PFSK-1 (cell line): ENCODE data around the gene STX3.

ENCODE experiments used
- FOXP2 ChIP-seq: optimal IDR thresholded peaks from 2 replicates; pipeline ENCODE3; 2011; ENCODE audit warnings: borderline replicate concordance, control low read depth, inconsistent platforms; ENCODE audit not compliant: insufficient read depth; ENCODE audit errors: extremely low read length, extremely low read depth
- POLR2AphosphoS5 ChIP-seq: IDR thresholded peaks from 2 replicates; pipeline ENCODE4 v1.6.1; 2012; ENCODE audit warnings: low read depth, mild to moderate bottlenecking, control low read depth, low read length, moderate library complexity
- SIN3A ChIP-seq: IDR thresholded peaks from 2 replicates; pipeline ENCODE4 v1.6.1; 2012; ENCODE audit warnings: mild to moderate bottlenecking, low read length, moderate library complexity, borderline replicate concordance; ENCODE audit not compliant: insufficient read depth
- TAF1 ChIP-seq: IDR thresholded peaks from 2 replicates; pipeline ENCODE4 v1.6.1; 2012; ENCODE audit warnings: low read length, control low read depth, borderline replicate concordance; ENCODE audit not compliant: insufficient read depth
- TF ChIP-seq, protein P1 (sequence below), 2 experiments: IDR thresholded peaks; 2 replicates each; pipeline versions ENCODE4 v1.6.1 to v1.8.0; 2011 to 2012; ENCODE audit warnings: low read depth in 2 of 2, low read length in 2 of 2, control low read depth in 1 of 2, inconsistent platforms in 1 of 2, mild to moderate bottlenecking in 1 of 2, moderate library complexity in 1 of 2; ENCODE audit not compliant: insufficient read depth in 1 of 2

The STX3 gene

GRCh38 chr11:59842316-59842715 is 87.1 kb downstream of the STX3 start:
- TF ChIP-seq TAF1 (no peak), FOXP2 (no peak), SIN3A (no peak), POLR2AphosphoS5 (no peak)
- TF ChIP-seq, protein P1, sequence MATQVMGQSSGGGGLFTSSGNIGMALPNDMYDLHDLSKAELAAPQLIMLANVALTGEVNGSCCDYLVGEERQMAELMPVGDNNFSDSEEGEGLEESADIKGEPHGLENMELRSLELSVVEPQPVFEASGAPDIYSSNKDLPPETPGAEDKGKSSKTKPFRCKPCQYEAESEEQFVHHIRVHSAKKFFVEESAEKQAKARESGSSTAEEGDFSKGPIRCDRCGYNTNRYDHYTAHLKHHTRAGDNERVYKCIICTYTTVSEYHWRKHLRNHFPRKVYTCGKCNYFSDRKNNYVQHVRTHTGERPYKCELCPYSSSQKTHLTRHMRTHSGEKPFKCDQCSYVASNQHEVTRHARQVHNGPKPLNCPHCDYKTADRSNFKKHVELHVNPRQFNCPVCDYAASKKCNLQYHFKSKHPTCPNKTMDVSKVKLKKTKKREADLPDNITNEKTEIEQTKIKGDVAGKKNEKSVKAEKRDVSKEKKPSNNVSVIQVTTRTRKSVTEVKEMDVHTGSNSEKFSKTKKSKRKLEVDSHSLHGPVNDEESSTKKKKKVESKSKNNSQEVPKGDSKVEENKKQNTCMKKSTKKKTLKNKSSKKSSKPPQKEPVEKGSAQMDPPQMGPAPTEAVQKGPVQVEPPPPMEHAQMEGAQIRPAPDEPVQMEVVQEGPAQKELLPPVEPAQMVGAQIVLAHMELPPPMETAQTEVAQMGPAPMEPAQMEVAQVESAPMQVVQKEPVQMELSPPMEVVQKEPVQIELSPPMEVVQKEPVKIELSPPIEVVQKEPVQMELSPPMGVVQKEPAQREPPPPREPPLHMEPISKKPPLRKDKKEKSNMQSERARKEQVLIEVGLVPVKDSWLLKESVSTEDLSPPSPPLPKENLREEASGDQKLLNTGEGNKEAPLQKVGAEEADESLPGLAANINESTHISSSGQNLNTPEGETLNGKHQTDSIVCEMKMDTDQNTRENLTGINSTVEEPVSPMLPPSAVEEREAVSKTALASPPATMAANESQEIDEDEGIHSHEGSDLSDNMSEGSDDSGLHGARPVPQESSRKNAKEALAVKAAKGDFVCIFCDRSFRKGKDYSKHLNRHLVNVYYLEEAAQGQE (IDR thresholded peaks at IDR 0.05; ENCODE audit: insufficient read depth in 1 of 2, low read depth in 2 of 2, low read length in 2 of 2): no peak

GRCh38 chr11:59845399-59845798 is 90.2 kb downstream of the STX3 start, which contains the start of gene CBLIF:
Gene CBLIF, minus strand, starts transcription at chr11:59845499. Its CDS starts 46 bp downstream, at chr11:59845453.
- TF ChIP-seq SIN3A (no peak), FOXP2 (no peak), POLR2AphosphoS5 (no peak), TAF1 (no peak)
- TF ChIP-seq, protein P1 (IDR thresholded peaks at IDR 0.05; ENCODE audit: insufficient read depth in 1 of 2, low read depth in 2 of 2, low read length in 2 of 2): no peak

DNA sequence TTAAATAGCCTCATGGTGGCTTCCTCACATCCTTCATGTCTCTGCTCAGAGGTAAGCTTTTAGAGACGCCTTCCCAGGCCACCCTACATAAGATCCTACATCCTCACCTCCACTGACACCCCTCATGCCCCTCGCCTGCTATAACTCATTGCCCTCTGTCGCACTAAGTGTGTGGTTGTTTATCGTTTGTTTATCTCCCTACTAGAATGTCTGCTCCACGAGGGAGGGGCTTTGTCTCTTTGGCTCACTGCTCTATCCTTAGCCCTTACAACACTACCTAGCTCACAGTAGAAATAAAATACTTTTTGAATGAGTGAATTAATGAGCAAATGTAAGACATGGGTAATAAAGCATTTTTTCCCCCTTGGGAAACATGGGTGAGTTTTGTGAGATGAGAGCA is 91.4 kb downstream of the STX3 start:
- TF ChIP-seq POLR2AphosphoS5: no peak
- TF ChIP-seq, protein P1 (IDR thresholded peaks at IDR 0.05; ENCODE audit: insufficient read depth in 1 of 2, low read depth in 2 of 2, low read length in 2 of 2): no peak
- no peak for TF ChIP-seq TAF1
- TF ChIP-seq SIN3A: no peak
- no peak for TF ChIP-seq FOXP2

DNA sequence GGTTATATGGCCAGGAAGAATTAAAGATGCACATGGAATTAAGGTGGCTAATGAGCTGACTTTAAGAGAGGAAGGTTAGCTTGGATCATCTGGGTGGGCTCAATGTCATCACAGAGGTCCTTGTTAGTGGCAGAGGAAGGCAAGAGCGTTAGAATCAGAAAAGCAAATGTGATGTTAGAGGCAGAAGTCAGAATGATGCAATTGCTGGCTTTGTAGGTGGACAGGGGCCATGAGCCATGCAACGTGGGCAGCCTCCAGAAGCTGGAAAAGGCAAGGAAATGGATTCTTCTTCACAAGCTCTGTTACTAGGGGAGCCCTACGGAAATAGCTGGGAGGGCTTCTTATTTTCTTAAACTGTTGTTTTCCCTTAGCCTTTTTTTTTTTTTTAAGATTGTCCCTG is 92.5 kb downstream of the STX3 start:
- TF ChIP-seq TAF1 (no peak), SIN3A (no peak)
- TF ChIP-seq, protein P1 (IDR thresholded peaks at IDR 0.05; ENCODE audit: insufficient read depth in 1 of 2, low read depth in 2 of 2, low read length in 2 of 2): no peak

- no peak for TF ChIP-seq FOXP2
These were observed 94.0 kb downstream of the STX3 start for GRCh38 chr11:59849129-59849528.
